ENCODE measurements around the gene RYR2.

RYR2 gene

DNA sequence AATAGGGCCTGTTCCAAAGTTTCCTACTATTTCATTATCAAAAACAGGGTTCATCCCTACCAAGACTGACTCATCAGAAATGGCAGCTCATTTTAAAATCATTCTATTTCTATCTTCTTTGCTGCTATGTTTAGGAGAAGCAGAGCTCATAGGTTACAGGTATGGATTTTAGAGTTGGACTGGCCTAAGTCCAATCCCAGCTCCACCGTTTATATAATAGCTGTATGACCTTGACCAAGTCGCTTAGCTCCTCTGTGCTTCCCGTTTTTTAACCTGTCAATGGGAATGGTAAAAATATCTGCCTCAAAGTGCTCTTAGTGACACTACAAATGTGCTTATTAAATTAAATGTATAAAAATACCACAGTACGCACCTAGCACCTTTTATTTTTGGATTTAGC lies 436.1 kb downstream of the RYR2 start:
- DNase-seq: no peak

DNA sequence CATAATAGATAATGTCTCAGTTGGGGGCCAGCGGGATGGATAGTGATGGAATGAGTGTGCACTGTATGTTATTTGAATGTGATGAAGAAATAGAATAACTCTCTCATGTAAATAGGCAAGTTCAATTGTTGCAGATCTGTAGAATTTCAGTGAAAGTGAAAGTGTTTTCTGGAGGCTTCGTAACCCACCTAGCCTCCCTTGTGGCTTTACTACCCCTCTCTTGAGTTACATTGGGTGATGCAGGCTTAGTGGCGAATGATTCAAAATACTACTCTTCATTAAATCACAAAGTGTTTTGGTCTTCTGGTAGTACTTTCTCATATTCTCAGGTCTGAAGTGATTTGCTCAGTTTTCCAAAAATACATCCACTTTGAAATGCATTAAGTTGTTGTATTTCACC lies 436.9 kb downstream of the RYR2 start:
- DNase-seq: no peak

GRCh38 chr1:237482777-237483176 lies 440.8 kb downstream of the RYR2 start:
- no peak for DNase-seq

- DNase-seq: no peak
These were observed 450.4 kb downstream of the RYR2 start for GRCh38 chr1:237492359-237492758.

- no peak for DNase-seq
These were observed 458.6 kb downstream of the RYR2 start for GRCh38 chr1:237500566-237500965.

DNA sequence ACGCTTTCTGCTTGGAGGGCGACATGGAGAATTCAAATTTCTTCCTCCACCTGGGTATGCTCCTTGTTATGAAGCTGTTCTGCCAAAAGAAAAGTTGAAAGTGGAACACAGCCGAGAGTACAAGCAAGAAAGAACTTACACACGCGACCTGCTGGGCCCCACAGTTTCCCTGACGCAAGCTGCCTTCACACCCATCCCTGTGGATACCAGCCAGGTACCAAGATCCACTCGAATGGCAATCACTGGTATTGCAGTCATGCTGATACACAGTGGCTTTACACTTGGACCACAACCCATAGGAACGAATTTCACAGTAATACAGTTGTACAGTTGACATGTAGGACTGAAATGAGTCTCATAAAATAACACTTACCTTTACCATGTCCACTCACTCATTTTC lies 461.3 kb downstream of the RYR2 start:
- DNase-seq: no peak

DNA sequence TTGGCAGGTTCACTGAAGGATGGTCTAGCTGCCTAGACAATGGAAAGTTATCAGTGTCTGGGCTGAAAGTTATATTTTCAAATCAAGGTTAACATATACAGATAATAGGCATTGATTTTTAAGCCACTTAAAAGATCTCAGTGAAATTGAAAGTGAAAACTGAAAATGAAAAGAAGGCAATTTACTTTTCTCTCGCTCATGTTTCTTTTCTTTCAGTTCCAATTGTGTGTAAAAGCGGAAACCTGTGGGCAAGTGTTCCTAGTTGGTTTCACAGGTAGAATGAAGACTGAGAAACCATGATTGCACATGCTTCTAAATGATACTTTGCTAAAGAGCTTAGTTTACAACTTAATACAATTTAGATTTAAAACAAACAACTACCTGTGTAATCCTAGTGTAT lies 465.0 kb downstream of the RYR2 start:
- DNase-seq: no peak

GRCh38 chr1:237509748-237510147 lies 467.8 kb downstream of the RYR2 start:
- no peak for DNase-seq

- no peak for DNase-seq
These were observed 483.1 kb downstream of the RYR2 start for GRCh38 chr1:237525102-237525501.

GRCh38 chr1:237527761-237528160 lies 485.8 kb downstream of the RYR2 start:
- DNase-seq: no peak

DNA sequence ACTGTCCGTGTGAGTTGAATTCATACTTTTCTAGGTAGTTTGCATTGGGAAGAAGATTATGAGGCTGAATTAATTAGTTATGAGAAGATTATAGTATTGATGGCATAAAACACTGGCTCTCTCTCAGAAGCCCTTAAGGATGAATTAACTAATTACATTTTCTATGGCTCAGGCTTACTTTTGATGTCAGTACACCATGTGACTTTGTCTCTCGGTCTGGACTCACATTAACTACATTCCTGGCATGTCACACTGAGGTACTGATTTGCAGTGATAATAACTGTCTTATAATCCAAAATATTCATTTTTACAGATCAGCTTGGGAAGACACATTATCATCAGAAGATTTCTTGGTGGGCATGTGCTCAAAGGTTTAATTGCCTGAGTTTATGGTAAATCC lies 486.6 kb downstream of the RYR2 start:
- DNase-seq: no peak

- no peak for DNase-seq
These were observed 497.1 kb downstream of the RYR2 start for GRCh38 chr1:237539055-237539454.

- DNase-seq: no peak
These were observed 500.8 kb downstream of the RYR2 start for GRCh38 chr1:237542525-237543418.

- DNase-seq: no peak
These were observed 511.1 kb downstream of the RYR2 start for GRCh38 chr1:237553078-237553477.

DNA sequence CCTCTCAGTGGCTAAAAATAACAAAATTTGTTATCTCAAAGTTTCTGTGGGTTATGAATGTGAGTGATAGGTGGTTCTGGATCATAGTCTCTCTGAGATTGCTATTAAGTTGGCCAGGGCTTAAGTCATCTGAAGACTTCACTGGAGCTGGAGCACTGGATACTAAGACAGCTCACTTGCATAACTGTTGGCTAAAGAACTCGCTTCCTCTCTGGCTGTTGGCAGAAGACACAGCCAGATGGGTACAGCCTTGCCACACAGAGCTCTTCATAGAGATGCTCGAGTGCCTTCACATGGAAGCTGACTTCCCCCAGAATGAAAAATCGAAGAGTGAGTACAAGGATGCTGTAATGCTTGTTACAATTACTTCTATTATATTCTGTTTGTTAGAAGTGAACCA lies 514.9 kb downstream of the RYR2 start:
- no peak for DNase-seq

DNA sequence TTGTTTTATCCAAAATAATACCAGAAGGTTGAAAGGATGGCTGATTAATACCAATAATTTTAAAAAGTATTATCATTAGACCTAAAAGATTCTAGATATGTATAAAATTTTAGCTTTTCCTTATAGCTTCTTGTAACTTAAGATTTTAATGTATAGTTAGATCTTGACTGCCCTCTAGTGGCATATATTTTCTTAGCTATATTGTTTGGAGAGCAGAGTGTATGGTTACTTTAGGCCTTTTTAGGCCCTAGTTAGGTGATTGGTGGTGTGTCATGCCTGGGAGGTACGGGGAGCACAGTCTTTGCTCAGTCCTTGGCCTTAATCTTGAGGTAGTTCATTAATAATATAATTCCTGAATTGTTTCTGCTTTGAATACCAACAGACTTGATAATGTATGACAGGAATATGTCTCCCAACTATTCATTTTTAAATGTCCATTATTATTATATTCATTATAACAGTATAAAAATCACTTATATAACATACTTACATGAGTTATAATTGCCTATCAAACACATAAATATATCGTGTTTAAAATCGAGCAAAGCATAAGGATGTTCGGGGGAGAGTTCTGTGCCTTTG lies 520.3 kb downstream of the RYR2 start:
- no peak for DNase-seq

DNA sequence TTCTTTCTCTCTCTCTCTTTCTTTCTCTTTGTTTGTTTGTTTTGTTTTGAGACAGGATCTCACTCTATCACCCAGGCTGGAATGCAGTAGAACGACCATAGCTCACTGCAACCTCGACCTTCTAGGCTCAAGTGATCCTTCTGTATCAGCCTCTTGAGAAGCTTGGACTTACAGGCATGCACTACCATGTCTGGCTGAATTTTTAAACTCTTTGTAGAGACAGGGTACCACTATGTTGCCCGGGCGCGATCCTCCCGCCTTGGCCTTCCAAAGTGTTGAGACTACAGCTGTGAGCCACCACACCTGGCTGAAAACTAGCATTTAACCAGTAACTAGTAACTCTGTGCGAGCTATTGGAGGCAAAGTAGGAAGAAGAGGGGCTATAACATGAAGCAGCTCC lies 523.3 kb downstream of the RYR2 start:
- no peak for DNase-seq

GRCh38 chr1:237566581-237566980 lies 524.6 kb downstream of the RYR2 start:
- DNase-seq: no peak

DNA sequence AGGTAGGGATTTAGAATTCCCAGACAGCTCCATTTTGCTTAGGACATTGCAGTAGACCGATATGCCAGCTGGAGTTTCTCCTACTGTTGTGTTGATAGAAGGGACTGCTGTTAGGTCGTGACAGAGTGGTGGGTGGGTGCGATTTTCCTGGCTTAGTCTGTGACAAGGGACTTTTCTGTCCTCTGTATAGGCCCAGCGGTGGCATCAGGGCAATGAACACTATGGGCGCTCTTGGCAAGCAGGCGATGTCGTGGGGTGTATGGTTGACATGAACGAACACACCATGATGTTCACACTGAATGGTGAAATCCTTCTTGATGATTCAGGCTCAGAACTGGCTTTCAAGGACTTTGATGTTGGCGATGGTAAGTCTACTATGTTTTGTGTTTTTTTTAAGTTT lies 527.0 kb downstream of the RYR2 start:
- DNase-seq: no peak

DNA sequence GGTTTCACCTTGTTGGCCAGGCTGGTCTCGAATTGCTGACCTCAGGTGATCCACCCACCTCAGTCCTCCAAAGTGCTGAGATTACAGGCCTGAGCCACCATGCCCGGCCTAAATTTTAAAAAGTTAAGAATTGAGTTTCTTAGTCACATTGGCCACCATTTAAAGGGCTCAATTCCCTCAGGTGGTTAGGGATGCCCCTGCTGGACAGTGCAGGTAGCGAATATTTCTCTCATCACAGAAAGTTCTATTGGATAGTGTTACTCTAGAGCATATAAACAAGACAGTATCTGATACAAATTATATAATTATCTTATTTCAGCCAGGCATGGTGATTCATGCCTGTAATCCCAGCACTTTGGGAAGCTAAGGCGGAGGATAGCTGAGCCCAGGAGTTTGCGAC lies 528.5 kb downstream of the RYR2 start:
- DNase-seq: no peak

- DNase-seq: no peak
These were observed 532.6 kb downstream of the RYR2 start for GRCh38 chr1:237574536-237574935.

DNA sequence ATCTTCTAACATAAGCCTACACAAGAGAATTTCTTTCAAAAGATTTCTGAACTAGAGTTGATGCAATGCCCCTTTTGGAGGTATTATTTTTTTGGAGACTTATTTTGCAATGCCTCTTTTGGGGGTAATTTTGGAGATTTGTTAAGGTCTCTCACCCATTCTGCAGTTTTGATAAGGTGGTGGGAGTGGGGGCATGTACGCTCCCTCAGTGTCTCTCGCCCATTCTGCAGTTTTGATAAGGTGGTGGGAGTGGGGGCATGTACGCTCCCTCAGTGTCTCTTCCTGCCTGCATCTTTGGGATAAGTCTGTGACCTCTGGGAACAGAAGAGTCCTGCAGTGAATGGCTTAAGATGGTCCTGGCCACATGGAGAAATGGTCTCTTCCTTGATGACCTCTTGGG lies 536.6 kb downstream of the RYR2 start:
- DNase-seq: no peak

DNA sequence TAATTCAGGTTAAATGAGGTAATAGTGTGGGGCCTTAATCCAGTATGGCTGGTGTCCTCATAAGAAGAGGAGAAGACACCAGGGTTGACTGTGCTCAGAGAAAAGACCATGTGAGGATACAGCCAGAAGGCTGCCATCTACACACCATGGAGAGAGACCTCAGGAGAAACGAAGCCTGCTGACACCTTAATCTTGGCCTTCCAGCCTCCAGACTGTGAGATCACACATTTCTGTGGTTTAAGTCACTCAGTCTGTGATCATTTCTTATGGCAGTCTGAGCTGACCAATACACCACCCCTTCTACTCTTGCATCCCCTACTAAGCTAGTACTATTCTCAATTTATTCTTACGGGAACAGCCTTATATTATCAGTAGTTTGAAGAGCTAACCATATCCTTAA lies 538.7 kb downstream of the RYR2 start:
- no peak for DNase-seq

- DNase-seq: no peak
These were observed 541.3 kb downstream of the RYR2 start for GRCh38 chr1:237583270-237583669.

- DNase-seq: no peak
These were observed 541.8 kb downstream of the RYR2 start for GRCh38 chr1:237583756-237584155.

Data from activated effector memory CD4-positive, alpha-beta T cell treated with anti-CD3 and anti-CD28 coated beads, Interleukin-2, amount 50 U/mL, for 16 hours (primary cell).